A549 (cell line): ENCODE measurements around the gene TM7SF2. TPM values are rescaled to one million over a fixed set of nuclear protein-coding genes. Genes with fewer than 3 reads are reported as not detected.

Source experiments
- ATAC-seq, 2 experiments: fragments of 200-7000 bp in 1 of 2; fragments of >200 bp in 1 of 2; cut with Nextera tagmentation in 1 of 2; cut with Tn5 transposase in 1 of 2; 3 replicates each; pipeline versions ENCODE4 v1.8.0 to v1.9.1; 2018 to 2020; ENCODE audit warnings: mild to moderate bottlenecking in 1 of 2, moderate library complexity in 1 of 2
- CTCF ChIA-PET: fragments of 300-600 bp; sonication (Branson Sonifier 250); formaldehyde crosslinking; extraction: SDS; loops from one replicate; lab custom pipeline; 2021; ENCODE audit warnings: antibody characterized with exemption, inconsistent platforms; lab: Yijun Ruan, JAX
- POLR2A ChIA-PET: fragments of 350-600 bp; formaldehyde crosslinking; extraction: SDS; loops from one replicate; lab custom pipeline; 2021; ENCODE audit warnings: antibody characterized with exemption, inconsistent platforms; lab: Yijun Ruan, JAX
- DNase-seq, 2 experiments: peaks; one replicate each; pipeline versions ENCODE4 v3.0.0 to v3.0.0-alpha.2; 2011 to 2016; ENCODE audit warnings: low read depth in 1 of 2, low spot score in 1 of 2
- FAIRE-seq: peaks from 2 replicates; lab custom pipeline; 2011; peaks lifted over from hg19 to GRCh38; lab: Jason Lieb, UNC
- H3K27ac ChIP-seq, 2 experiments: fragments of >200 bp; sonication (Bioruptor Twin); formaldehyde crosslinking; 3 replicates each; pipeline ENCODE4 v1.5.1; 2016 to 2017
- H3K4me1 ChIP-seq: fragments of >200 bp; sonication (Bioruptor Twin); formaldehyde crosslinking; 3 replicates; pipeline ENCODE4 v1.6.1; 2016
- H3K4me2 ChIP-seq: fragments of >200 bp; sonication (Bioruptor Twin); formaldehyde crosslinking; 3 replicates; pipeline ENCODE4 v1.6.1; 2016
- H3K4me3 ChIP-seq: fragments of >200 bp; sonication (Bioruptor Twin); formaldehyde crosslinking; 3 replicates; pipeline ENCODE4 v1.5.1; 2016
- H3K9me3 ChIP-seq: fragments of >200 bp; sonication (Bioruptor Twin); formaldehyde crosslinking; 3 replicates; pipeline ENCODE4 v1.6.1; 2016
- CHD4 ChIP-seq: fragments of 200-600 bp; sonication (generic); IDR thresholded peaks from 2 replicates; pipeline ENCODE4 v1.6.1; 2016; ENCODE audit warnings: antibody characterized with exemption, mild to moderate bottlenecking, borderline replicate concordance
- EHF ChIP-seq: fragments of 250-450 bp; sonication (Bioruptor Pico); IDR thresholded peaks from 2 replicates; pipeline ENCODE4 v1.5.0; 2020; ENCODE audit warnings: mild to moderate bottlenecking
- EHMT2 ChIP-seq: fragments of 200-600 bp; sonication (generic); IDR thresholded peaks from 2 replicates; pipeline ENCODE4 v1.6.1; 2016; ENCODE audit warnings: antibody characterized with exemption, low read depth, mild to moderate bottlenecking, moderate library complexity
- FOXS1 ChIP-seq: fragments of 250-450 bp; sonication (Bioruptor Pico); IDR thresholded peaks from 2 replicates; pipeline ENCODE4 v1.5.0; 2020; ENCODE audit warnings: mild to moderate bottlenecking, moderate library complexity
- GATA3 ChIP-seq: IDR thresholded peaks from 2 replicates; pipeline ENCODE4 v1.6.1; 2012; ENCODE audit warnings: borderline replicate concordance
- HEYL ChIP-seq: fragments of 250-450 bp; sonication (Bioruptor Pico); IDR thresholded peaks from 2 replicates; pipeline ENCODE4 v1.8.0; 2021; ENCODE audit warnings: mild to moderate bottlenecking, moderate library complexity
- HOXA7 ChIP-seq: fragments of 250-450 bp; sonication (Bioruptor Pico); IDR thresholded peaks from 2 replicates; pipeline ENCODE4 v1.5.0; 2020; ENCODE audit warnings: mild to moderate bottlenecking, moderate library complexity
- HOXB5 ChIP-seq: fragments of 250-450 bp; sonication (Bioruptor Pico); IDR thresholded peaks from 2 replicates; pipeline ENCODE4 v1.5.0; 2020; ENCODE audit warnings: mild to moderate bottlenecking, moderate library complexity
- JUN ChIP-seq, 2 experiments: fragments of >200 bp; sonication (Bioruptor Twin); formaldehyde crosslinking; IDR thresholded peaks; 2 replicates in 1 of 2; 3 replicates in 1 of 2; pipeline ENCODE4 v1.6.1; 2016 to 2017
- KDM1A ChIP-seq: fragments of 200-600 bp; sonication (generic); IDR thresholded peaks from 2 replicates; pipeline ENCODE4 v1.6.1; 2016; ENCODE audit warnings: low read depth, mild to moderate bottlenecking
- MAFK ChIP-seq: fragments of 450-650 bp; IDR thresholded peaks from 2 replicates; pipeline ENCODE4 v1.6.1; 2014; ENCODE audit not compliant: partially characterized antibody
- MAZ ChIP-seq: fragments of 150-350 bp; IDR thresholded peaks from 2 replicates; pipeline ENCODE4 v1.6.1; 2014; ENCODE audit warnings: antibody characterized with exemption, low read depth, low read length, borderline replicate concordance
- RARB ChIP-seq: fragments of 250-450 bp; sonication (Bioruptor Pico); IDR thresholded peaks from 2 replicates; pipeline ENCODE4 v1.8.0; 2021; ENCODE audit warnings: mild to moderate bottlenecking, moderate library complexity
- RFX5 ChIP-seq: fragments of 450-650 bp; IDR thresholded peaks from 2 replicates; pipeline ENCODE4 v1.7.1; 2014; ENCODE audit warnings: antibody characterized with exemption, mild to moderate bottlenecking, moderate library complexity
- SREBF2 ChIP-seq: fragments of 450-650 bp; IDR thresholded peaks from 2 replicates; pipeline ENCODE4 v1.6.1; 2014; ENCODE audit warnings: mild to moderate bottlenecking, moderate library complexity
- TFCP2L1 ChIP-seq: fragments of 250-450 bp; sonication (Bioruptor Pico); IDR thresholded peaks from 2 replicates; pipeline ENCODE4 v1.5.0; 2021; ENCODE audit warnings: mild to moderate bottlenecking
- ZC3H11A ChIP-seq: fragments of 450-650 bp; IDR thresholded peaks from 2 replicates; pipeline ENCODE4 v1.6.1; 2014; ENCODE audit warnings: antibody characterized with exemption, mild to moderate bottlenecking
- ZFP36 ChIP-seq: fragments of 450-650 bp; IDR thresholded peaks from 2 replicates; pipeline ENCODE4 v1.6.1; 2014; ENCODE audit warnings: borderline replicate concordance; ENCODE audit not compliant: partially characterized antibody
- ZSCAN20 ChIP-seq: fragments of 250-450 bp; sonication (Bioruptor Pico); IDR thresholded peaks from 2 replicates; pipeline ENCODE4 v1.8.0; 2022; ENCODE audit warnings: mild to moderate bottlenecking, moderate library complexity
- WGBS: methylation state at CpG from one replicate; pipeline ENCODE4 v1.1.6; 2017; ENCODE audit errors: missing lambda C conversion rate; 5-methylcytosine and 5-hydroxymethylcytosine counted together
- polyA plus RNA-seq, 4 experiments: library from polyadenylated mRNA; depleted of rRNA in 3 of 4; stranded (reverse); fragments of >200 nt; fragmentation: RNase III in 1 of 4; extraction: RNeasy Plus Mini Kit Qiagen cat#74134 plus additional on column Dnase treatment in 1 of 4; gene quantifications; 2 replicates in 3 of 4; 3 replicates in 1 of 4; pipeline ENCODE4 v1.2.3, GENCODE V29; 2011 to 2017
- TF ChIP-seq, protein P1 (sequence below): fragments of 450-650 bp; IDR thresholded peaks from 2 replicates; pipeline ENCODE4 v1.6.1; 2014; ENCODE audit warnings: antibody characterized with exemption
- TF ChIP-seq, protein P2 (sequence below): fragments of >200 bp; sonication (Bioruptor Twin); formaldehyde crosslinking; IDR thresholded peaks from 3 replicates; pipeline ENCODE4 v1.6.1; 2016
- TF ChIP-seq, protein P3 (sequence below): IDR thresholded peaks from 2 replicates; pipeline ENCODE4 v1.6.1; 2012
- TF ChIP-seq, protein P4 (sequence below): fragments of 250-450 bp; sonication (Bioruptor Pico); IDR thresholded peaks from 2 replicates; pipeline ENCODE4 v1.5.0; 2021; ENCODE audit warnings: mild to moderate bottlenecking, moderate library complexity, borderline replicate concordance

The TM7SF2 gene
- polyA plus RNA-seq, 2 of the 4 experiments (the other 2 are of a cell fraction) = 8.2 TPM

DNA sequence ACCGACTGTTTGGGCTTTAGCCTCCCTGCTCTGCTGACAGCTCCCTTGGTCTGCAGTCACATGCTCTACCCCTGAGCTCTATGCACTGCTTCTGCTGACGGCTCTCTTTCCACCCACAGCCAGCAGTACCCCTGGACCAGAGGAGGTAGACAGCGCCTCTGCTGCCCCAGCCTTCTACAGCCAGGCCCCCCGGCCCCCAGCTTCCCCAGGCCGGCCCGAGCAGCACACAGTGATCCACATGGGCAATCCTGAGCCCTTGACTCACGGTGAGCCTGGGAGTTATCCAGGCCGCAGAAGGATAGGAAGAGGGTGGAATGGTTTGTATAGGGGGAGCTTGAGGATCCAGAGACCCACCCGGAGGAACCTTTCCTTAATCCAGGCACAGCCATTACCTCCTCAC, 24.9 kb upstream of the TM7SF2 start:
- WGBS = 97% methylated on average over 8 of the region's 9 CpGs
- ATAC-seq (no peak), DNase-seq (no peak), FAIRE-seq (no peak)
- no peak overlapping the region for H3K27ac ChIP-seq
- POLR2A ChIA-PET = no interaction called here
- peaks cover 23% of the 10 kb centered on the region for H3K4me1 ChIP-seq
- no peak overlapping the region for H3K4me2 ChIP-seq
- no peak overlapping the region for H3K4me3 ChIP-seq
- CTCF ChIA-PET = interaction anchor here (1.0 to 4.7 kb wide), 5 partner anchors 8 to 74 kb away, joined by 3 to 30 read pairs (median 7); partner anchors contain the start of genes TM7SF2, VPS51 and ZNHIT2
- TF ChIP-seq MAZ (no peak), HEYL (CRISPR knock-in tag) (no peak), CHD4 (no peak), JUN (IDR thresholded peaks at IDR 0.05) (no peak), HOXA7 (CRISPR knock-in tag) (no peak), GATA3 (no peak), SREBF2 (no peak), KDM1A (no peak), EHMT2 (no peak), MAFK (no peak), FOXS1 (CRISPR knock-in tag) (no peak)
- TF ChIP-seq, protein P1, sequence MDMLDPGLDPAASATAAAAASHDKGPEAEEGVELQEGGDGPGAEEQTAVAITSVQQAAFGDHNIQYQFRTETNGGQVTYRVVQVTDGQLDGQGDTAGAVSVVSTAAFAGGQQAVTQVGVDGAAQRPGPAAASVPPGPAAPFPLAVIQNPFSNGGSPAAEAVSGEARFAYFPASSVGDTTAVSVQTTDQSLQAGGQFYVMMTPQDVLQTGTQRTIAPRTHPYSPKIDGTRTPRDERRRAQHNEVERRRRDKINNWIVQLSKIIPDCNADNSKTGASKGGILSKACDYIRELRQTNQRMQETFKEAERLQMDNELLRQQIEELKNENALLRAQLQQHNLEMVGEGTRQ = no peak
- TF ChIP-seq, protein P2, sequence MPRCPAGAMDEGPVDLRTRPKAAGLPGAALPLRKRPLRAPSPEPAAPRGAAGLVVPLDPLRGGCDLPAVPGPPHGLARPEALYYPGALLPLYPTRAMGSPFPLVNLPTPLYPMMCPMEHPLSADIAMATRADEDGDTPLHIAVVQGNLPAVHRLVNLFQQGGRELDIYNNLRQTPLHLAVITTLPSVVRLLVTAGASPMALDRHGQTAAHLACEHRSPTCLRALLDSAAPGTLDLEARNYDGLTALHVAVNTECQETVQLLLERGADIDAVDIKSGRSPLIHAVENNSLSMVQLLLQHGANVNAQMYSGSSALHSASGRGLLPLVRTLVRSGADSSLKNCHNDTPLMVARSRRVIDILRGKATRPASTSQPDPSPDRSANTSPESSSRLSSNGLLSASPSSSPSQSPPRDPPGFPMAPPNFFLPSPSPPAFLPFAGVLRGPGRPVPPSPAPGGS = no peak
- no peaks in the 10 kb centered on the region for H3K9me3 ChIP-seq

DNA sequence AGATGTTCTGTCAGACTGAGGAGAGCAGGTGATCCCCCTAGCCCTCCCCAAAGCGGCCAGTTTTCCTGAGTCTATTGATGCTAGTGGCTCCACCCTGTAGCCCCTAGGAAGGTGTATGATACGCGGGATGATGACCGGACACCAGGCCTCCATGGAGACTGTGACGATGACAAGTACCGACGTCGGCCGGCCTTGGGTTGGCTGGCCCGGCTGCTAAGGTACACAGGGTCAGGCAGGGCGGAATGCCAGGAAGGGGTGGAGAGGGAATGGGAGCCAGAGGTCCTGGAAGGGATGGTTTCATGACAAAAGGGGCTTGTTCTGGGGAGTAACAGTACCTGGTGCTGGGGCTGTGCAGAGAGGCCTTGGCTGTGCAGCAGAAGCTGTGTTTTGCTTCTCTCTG, 24.5 kb upstream of the TM7SF2 start:
- ChIA-PET CTCF (interaction anchor here (1.0 to 4.7 kb wide), 3 partner anchors 16 to 30 kb away, joined by 3 to 30 read pairs (median 7); partner anchors contain the start of genes TM7SF2 and ZNHIT2), POLR2A (no interaction called here)
- no peak for DNase-seq
- no peak for TF ChIP-seq TFCP2L1 (CRISPR knock-in tag)
- TF ChIP-seq MAZ = no peak
- TF ChIP-seq ZFP36 = no peak
- TF ChIP-seq RARB (CRISPR knock-in tag) = no peak
- no peak for TF ChIP-seq EHMT2
- TF ChIP-seq, protein P3, sequence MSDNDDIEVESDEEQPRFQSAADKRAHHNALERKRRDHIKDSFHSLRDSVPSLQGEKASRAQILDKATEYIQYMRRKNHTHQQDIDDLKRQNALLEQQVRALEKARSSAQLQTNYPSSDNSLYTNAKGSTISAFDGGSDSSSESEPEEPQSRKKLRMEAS = no peak
- TF ChIP-seq, protein P1 = no peak
- TF ChIP-seq ZC3H11A = no peak
- TF ChIP-seq HOXB5 = no peak
- TF ChIP-seq RFX5 = no peak
- 95% methylated on average over 11 of the region's 11 CpGs for WGBS
- FAIRE-seq = no peak
- H3K4me2 ChIP-seq = no peak overlapping the region
- no peak overlapping the region for H3K4me3 ChIP-seq
- peaks cover 19% of the 10 kb centered on the region for H3K4me1 ChIP-seq
- H3K27ac ChIP-seq = no peak overlapping the region
- H3K9me3 ChIP-seq = no peaks in the 10 kb centered on the region
- ATAC-seq = no peak

DNA sequence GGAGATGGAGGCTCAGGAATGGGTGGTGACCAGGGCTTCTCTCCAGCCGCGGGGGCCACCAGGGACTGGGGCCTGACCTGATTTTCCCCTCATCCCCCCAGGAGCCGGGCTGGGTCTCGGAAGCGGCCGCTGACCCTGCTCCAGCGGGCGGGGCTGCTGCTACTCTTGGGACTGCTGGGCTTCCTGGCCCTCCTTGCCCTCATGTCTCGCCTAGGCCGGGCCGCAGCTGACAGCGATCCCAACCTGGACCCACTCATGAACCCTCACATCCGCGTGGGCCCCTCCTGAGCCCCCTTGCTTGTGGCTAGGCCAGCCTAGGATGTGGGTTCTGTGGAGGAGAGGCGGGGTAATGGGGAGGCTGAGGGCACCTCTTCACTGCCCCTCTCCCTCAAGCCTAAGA, 23.8 kb upstream of the TM7SF2 start:
- Histone ChIP-seq H3K9me3 (no peaks in the 10 kb centered on the region), H3K4me1 (peaks cover 13% of the 10 kb centered on the region), H3K27ac (no peak overlapping the region), H3K4me3 (no peak overlapping the region), H3K4me2 (no peak overlapping the region)
- CTCF ChIA-PET = interaction anchor here (1.0 to 4.7 kb wide), 3 partner anchors 15 to 74 kb away, joined by 3 to 30 read pairs (median 4); partner anchors contain the start of genes ARL2 and TM7SF2
- FAIRE-seq = no peak
- DNase-seq = no peak
- TF ChIP-seq, protein P4, sequence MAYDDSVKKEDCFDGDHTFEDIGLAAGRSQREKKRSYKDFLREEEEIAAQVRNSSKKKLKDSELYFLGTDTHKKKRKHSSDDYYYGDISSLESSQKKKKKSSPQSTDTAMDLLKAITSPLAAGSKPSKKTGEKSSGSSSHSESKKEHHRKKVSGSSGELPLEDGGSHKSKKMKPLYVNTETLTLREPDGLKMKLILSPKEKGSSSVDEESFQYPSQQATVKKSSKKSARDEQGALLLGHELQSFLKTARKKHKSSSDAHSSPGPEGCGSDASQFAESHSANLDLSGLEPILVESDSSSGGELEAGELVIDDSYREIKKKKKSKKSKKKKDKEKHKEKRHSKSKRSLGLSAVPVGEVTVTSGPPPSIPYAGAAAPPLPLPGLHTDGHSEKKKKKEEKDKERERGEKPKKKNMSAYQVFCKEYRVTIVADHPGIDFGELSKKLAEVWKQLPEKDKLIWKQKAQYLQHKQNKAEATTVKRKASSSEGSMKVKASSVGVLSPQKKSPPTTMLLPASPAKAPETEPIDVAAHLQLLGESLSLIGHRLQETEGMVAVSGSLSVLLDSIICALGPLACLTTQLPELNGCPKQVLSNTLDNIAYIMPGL (CRISPR knock-in tag) = no peak
- no peak for TF ChIP-seq ZSCAN20 (CRISPR knock-in tag)
- TF ChIP-seq KDM1A = no peak
- TF ChIP-seq EHF (CRISPR knock-in tag) = no peak
- POLR2A ChIA-PET = no interaction called here
- WGBS = 96% methylated on average over 15 of the region's 15 CpGs
- ATAC-seq = no peak
